SU-DHL-6 (cell line): ENCODE results near the gene SETD4.

ENCODE experiments used
- CTCF ChIP-seq: fragments of 200-600 bp; sonication (generic); IDR thresholded peaks from one replicate; pipeline ENCODE4 v1.5.1; 2017; ENCODE audit warnings: antibody characterized with exemption, mild to moderate bottlenecking, low read length, moderate library complexity; ENCODE audit not compliant: insufficient read depth, poor library complexity, severe bottlenecking
- EZH2phosphoT487 ChIP-seq: fragments of 200-600 bp; sonication (generic), shearing (Covaris generic); conservative IDR thresholded peaks from 2 replicates; pipeline ENCODE4 v1.6.1; 2018; ENCODE audit warnings: mild to moderate bottlenecking, antibody characterized with exemption, low read length, moderate library complexity, mixed read lengths

GRCh38 chr21:35984654-35985361 is 75.5 kb downstream of the SETD4 start:
- no peak for TF ChIP-seq CTCF
- TF ChIP-seq EZH2phosphoT487 = no peak
